Sciatic nerve (tissue), 2 donors: ENCODE results near the gene JADE2. TPM values are rescaled to one million over a fixed set of nuclear protein-coding genes. Genes with fewer than 3 reads are reported as not detected.

Source experiments
- ATAC-seq: fragments of 200-7000 bp; cut with Tn5 transposase; one replicate; pipeline ENCODE4 v1.9.1; 2020; ENCODE audit warnings: mild to moderate bottlenecking, moderate library complexity
- DNase-seq: peaks from one replicate; pipeline ENCODE4 v3.0.0-alpha.2; 2020; ENCODE audit warnings: low spot score
- intact Hi-C: fragments of 100-400 bp; cut with DNase I; formaldehyde crosslinking; loops from one replicate; pipeline ENCODE4 v1.14.2; 2022
- total RNA-seq: library from RNA; stranded (reverse); fragmentation: NEBNext Ultra II Directional; extraction: Animal tissue kit (Norgen Biotek cat#: 25700); gene quantifications from one replicate; pipeline ENCODE4 v1.2.1, GENCODE V29; 2021
- donor health status: DM: no; HTN: no; CAD: no.
- donor health status: DM: no; HTN: no; CAD: no.

JADE2 gene
- total RNA-seq, 1 donor from 2014 or later: 55.0 TPM

GRCh38 chr5:134577022-134577795 lies 51.7 kb downstream of the JADE2 start:
- ATAC-seq (peak; percentile 24), DNase-seq (no peak)
- intact Hi-C loops: loop anchor here (5.0 to 10.0 kb wide), 2 partner anchors 50 to 162 kb away; partner anchors contain the start of genes CDKN2AIPNL and JADE2

- peak; percentile 64 for ATAC-seq
- intact Hi-C loops: loop anchor here (5.0 to 10.0 kb wide), 2 partner anchors 51 to 163 kb away; partner anchors contain the start of genes CDKN2AIPNL and JADE2
These were observed 52.5 kb downstream of the JADE2 start for GRCh38 chr5:134577796-134578577.

GRCh38 chr5:134578578-134579283 lies 53.3 kb downstream of the JADE2 start:
- intact Hi-C loops: loop anchor here (5.0 to 10.0 kb wide), 2 partner anchors 51 to 164 kb away; partner anchors contain the start of genes CDKN2AIPNL and JADE2
- DNase-seq: no peak

More at GRCh38 chr5:134577796-134578577, 52.5 kb downstream of the JADE2 start:
- DNase-seq: peak; percentile 91

GRCh38 chr5:134579284-134579771 lies 53.9 kb downstream of the JADE2 start:
- DNase-seq (no peak), ATAC-seq (no peak)
- intact Hi-C loops: loop anchor here (5.0 to 10.0 kb wide), 2 partner anchors 52 to 165 kb away; partner anchors contain the start of genes CDKN2AIPNL and JADE2

More at GRCh38 chr5:134578578-134579283, 53.3 kb downstream of the JADE2 start:
- no peak for ATAC-seq

- ATAC-seq (no peak), DNase-seq (no peak)
- intact Hi-C loops: loop anchor here (5.0 kb wide), 1 partner anchor 43 kb away; no protein-coding TSS in a partner anchor
These were observed 54.6 kb downstream of the JADE2 start for GRCh38 chr5:134580001-134580460.

GRCh38 chr5:134581241-134581981 lies 55.9 kb downstream of the JADE2 start:
- intact Hi-C loops: loop anchor here (5.0 kb wide), 1 partner anchor 44 kb away; no protein-coding TSS in a partner anchor
- ATAC-seq (peak; percentile 75), DNase-seq (peak; percentile 55)

- DNase-seq (peak; percentile 18), ATAC-seq (no peak)
- intact Hi-C loops: loop anchor here (5.0 kb wide), 1 partner anchor 45 kb away; no protein-coding TSS in a partner anchor
These were observed 56.8 kb downstream of the JADE2 start for GRCh38 chr5:134582281-134582680.

GRCh38 chr5:134582941-134583340 lies 57.5 kb downstream of the JADE2 start:
- intact Hi-C loops: loop anchor here (5.0 kb wide), 1 partner anchor 46 kb away; no protein-coding TSS in a partner anchor
- no peak for ATAC-seq
- DNase-seq: peak; percentile 44

GRCh38 chr5:134583766-134584165 lies 58.3 kb downstream of the JADE2 start:
- intact Hi-C loops: loop anchor here (5.0 kb wide), 1 partner anchor 46 kb away; no protein-coding TSS in a partner anchor

DNA sequence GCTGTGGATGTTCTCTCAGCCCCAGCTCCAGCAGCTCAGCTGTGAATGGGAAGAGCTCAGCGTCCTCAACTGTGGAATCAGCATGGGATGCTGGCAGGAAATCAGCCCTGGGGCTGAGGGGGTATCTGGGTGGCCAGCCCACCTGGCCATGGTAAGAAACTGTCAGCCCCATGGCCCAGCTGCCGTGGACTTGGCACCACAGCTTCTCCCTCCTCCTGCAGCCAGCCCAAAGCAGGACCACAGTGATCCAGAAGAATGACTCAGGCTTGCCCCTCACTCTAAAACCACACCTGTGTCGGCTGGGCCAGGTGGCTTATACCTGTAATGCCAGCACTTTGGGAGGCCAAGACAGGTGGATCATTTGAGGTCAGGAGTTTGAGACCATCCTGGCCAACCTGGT lies 59.2 kb downstream of the JADE2 start:
- intact Hi-C loops: loop anchor here (5.0 kb wide), 1 partner anchor 47 kb away; no protein-coding TSS in a partner anchor
- ATAC-seq (no peak), DNase-seq (peak; percentile 35)

More at GRCh38 chr5:134583766-134584165, 58.3 kb downstream of the JADE2 start:
- no peak for ATAC-seq
- DNase-seq: peak; percentile 22

- DNase-seq (peak; percentile 49), ATAC-seq (no peak)
- intact Hi-C loops: no loop called here
These were observed 60.5 kb downstream of the JADE2 start for GRCh38 chr5:134585966-134586365.

GRCh38 chr5:134586866-134587524 lies 61.5 kb downstream of the JADE2 start:
- intact Hi-C loops: no loop called here
- DNase-seq (peak; percentile 92), ATAC-seq (peak; percentile 94)

GRCh38 chr5:134590992-134591659 lies 65.7 kb downstream of the JADE2 start:
- intact Hi-C loops: no loop called here
- ATAC-seq: no peak
- DNase-seq: no peak

DNA sequence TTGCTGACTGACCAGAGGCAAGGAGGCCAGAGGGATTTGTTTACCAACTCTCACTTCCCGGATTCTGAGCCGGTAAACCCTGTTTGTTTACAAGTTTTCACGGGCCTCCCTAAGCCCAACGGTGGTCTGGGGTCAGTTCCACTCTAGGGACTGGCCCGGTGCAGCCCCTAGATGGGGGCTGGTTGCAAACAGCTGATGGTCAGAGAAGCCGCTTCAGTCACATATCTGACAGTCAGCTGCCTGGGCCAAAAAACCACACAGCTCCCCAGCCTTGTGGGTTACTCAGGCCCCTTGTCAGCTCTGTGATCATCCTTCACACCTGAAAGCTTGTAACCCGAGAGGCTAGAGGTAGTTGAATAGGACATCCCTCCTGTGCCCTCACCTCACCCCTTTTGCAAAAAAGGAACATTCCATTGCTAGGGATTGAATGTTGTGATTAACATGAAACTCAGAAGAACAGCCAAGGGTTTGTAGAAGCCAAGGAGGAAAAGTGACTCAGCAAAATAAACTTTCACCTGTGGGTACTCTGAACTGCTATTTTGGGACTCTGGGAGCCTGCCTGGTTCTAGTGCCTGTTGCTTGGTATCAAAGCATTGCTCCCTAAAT lies 66.8 kb downstream of the JADE2 start:
- no peak for ATAC-seq
- intact Hi-C loops: no loop called here
- no peak for DNase-seq

DNA sequence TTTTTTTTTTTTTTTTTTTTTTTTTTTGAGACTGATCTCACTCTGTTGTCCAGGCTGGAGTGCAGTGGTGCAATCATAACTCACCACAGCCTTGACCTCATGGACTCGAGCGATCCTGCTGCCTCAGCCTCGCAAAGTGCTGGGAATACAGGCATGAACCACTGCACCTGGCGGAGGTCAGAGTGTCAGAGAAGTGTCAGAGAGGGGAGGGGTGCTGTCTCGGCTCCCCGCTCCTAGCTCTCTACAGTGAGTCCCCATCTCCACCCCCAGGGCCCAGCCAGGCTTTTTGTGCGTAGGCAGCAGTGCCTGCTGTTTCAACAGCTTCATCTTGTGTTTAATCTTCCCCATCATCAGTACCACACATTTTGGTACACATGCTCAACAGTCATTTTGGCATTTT lies 68.9 kb downstream of the JADE2 start:
- intact Hi-C loops: no loop called here
- DNase-seq: no peak
- ATAC-seq: no peak

DNA sequence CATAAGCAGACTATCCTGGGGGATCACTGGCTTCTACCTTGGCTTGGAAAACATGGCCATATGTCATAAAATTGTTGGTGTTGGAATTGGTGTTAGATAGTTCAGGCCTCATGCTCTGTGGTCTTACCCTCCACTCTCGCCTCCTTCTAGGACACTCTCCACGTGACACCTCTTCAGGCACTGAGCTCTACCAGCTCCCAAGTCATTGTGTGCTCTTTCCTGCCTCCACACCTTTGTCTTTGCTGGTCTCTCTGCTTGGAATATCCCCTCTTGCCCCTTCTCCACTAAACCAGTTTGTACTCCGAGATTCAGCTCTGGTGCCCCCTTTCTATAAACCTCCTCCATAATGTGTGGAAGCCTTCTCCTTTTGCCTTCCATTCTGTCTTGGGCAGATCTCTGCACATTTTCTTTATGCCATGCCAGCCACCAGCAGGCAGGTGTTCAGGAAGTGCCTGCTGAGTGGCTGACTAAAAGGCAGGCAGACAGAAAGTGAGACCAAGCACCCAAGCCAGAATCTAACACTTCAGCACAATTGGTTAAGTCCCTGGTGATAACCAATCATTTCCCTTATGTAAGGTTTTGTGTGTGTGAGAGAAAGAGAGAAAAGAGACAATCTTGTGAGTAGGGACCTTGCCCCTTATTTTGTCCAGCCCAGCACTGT lies 69.5 kb downstream of the JADE2 start:
- no peak for DNase-seq
- intact Hi-C loops: no loop called here
- no peak for ATAC-seq
